ENCODE data around the gene AMPD2. TPM values are rescaled to one million over a fixed set of nuclear protein-coding genes. Genes with fewer than 3 reads are reported as not detected.
A peak's percentile ranks its signal among the peaks of the same experiment; 100 is the strongest.

The AMPD2 gene
- total and polyA plus RNA-seq, 9 of the 15 experiments (the other 6 are each of a cell fraction or from before 2014, with no cell fraction given), result 2.0 to 77.7 (median 28.2) TPM

- no peak for TF ChIP-seq HOXB6 (CRISPR knock-in tag; IDR thresholded peaks at IDR 0.05; ENCODE audit: borderline replicate concordance)
- TF ChIP-seq ASH1L (IDR thresholded peaks at IDR 0.05; ENCODE audit: borderline replicate concordance, low read depth, partially characterized antibody), result no peak
- TF ChIP-seq NKRF (IDR thresholded peaks at IDR 0.05; ENCODE audit: borderline replicate concordance), result no peak
- TF ChIP-seq HIVEP1 (CRISPR knock-in tag; IDR thresholded peaks at IDR 0.05), result no peak
- no peak for TF ChIP-seq GATAD2B (IDR thresholded peaks at IDR 0.05; ENCODE audit: borderline replicate concordance)
- TF ChIP-seq RAD21 (CRISPR knock-in tag; conservative IDR thresholded peaks at IDR 0.05 in 1 of 2, IDR thresholded peaks at IDR 0.05 in 1 of 2), result peak; percentile 59 to 78
- TF ChIP-seq SRSF7 (optimal IDR thresholded peaks at IDR 0.05; ENCODE audit: low read depth, low read length), result no peak
- TF ChIP-seq ARNT (IDR thresholded peaks at IDR 0.05), result no peak
- no peak for TF ChIP-seq ZNF239 (CRISPR knock-in tag; IDR thresholded peaks at IDR 0.05)
- no peak for TF ChIP-seq NUFIP1 (IDR thresholded peaks at IDR 0.05; ENCODE audit: partially characterized antibody)
- 0 out of 2 replicates have a peak, but pooled peaks have one; percentile 33 for TF ChIP-seq ZNF589 (CRISPR knock-in tag; IDR thresholded peaks at IDR 0.05; ENCODE audit: low read depth)
- no peak for TF ChIP-seq MIER1 (IDR thresholded peaks at IDR 0.05; ENCODE audit: low read depth)
- TF ChIP-seq HDAC3 (IDR thresholded peaks at IDR 0.05; ENCODE audit: borderline replicate concordance, partially characterized antibody), result no peak
- no peak for TF ChIP-seq TOE1 (IDR thresholded peaks at IDR 0.05; ENCODE audit: borderline replicate concordance)
- TF ChIP-seq TOE1 (CRISPR knock-in tag; IDR thresholded peaks at IDR 0.05; ENCODE audit: borderline replicate concordance, low read depth), result no peak
- TF ChIP-seq TCF7 (IDR thresholded peaks at IDR 0.05; ENCODE audit: borderline replicate concordance), result no peak
- no peak for TF ChIP-seq HNRNPH1 (optimal IDR thresholded peaks at IDR 0.05; ENCODE audit: low read depth, low read length)
- TF ChIP-seq ZNF512 (tag; IDR thresholded peaks at IDR 0.05), result no peak
- TF ChIP-seq BACH1 (tag; IDR thresholded peaks at IDR 0.05), result no peak
- TF ChIP-seq BCL6 (CRISPR knock-in tag; IDR thresholded peaks at IDR 0.05), result no peak
- peak; percentile 87; the same call in 1 of the 2 replicates for TF ChIP-seq ZBTB9 (CRISPR knock-in tag; IDR thresholded peaks at IDR 0.05)
- TF ChIP-seq CAMTA2 (CRISPR knock-in tag; conservative IDR thresholded peaks at IDR 0.05), result no peak
- no peak for TF ChIP-seq MED1 (CRISPR knock-in tag; IDR thresholded peaks at IDR 0.05; ENCODE audit: borderline replicate concordance)
- no peak for TF ChIP-seq HNRNPLL (IDR thresholded peaks at IDR 0.05; ENCODE audit: low read depth, low read length, poor library complexity, severe bottlenecking)
- no peak for TF ChIP-seq ZBTB7A (IDR thresholded peaks at IDR 0.05; ENCODE audit: borderline replicate concordance, control insufficient read depth, low read depth, low read length)
These were observed 20.7 kb downstream of the AMPD2 start (continued) for GRCh38 chr1:109640285-109640865.
